Heart left ventricle (tissue), 16 donors: ENCODE measurements around the gene NLRP3. TPM values are rescaled to one million over a fixed set of nuclear protein-coding genes. Genes with fewer than 3 reads are reported as not detected.

Experiments
- ATAC-seq, 4 donors: fragments of 200-7000 bp; cut with Tn5 transposase; one replicate each; pipeline ENCODE4 v1.9.1; 2020 to 2022; ENCODE audit warnings: moderate library complexity in 4 of 4, mild to moderate bottlenecking in 3 of 4, moderate number of reproducible peaks in 1 of 4
- DNase-seq, 5 donors: peaks; one replicate each; pipeline ENCODE4 v3.0.0-alpha.2; 2020
- H3K27ac ChIP-seq, 12 donors: fragments of 200-600 bp; sonication (generic) in 4 of 12; one replicate each; pipeline versions ENCODE4 v1.5.0 to v1.8.0; 2016 to 2022; ENCODE audit warnings: mild to moderate bottlenecking in 2 of 12
- H3K27me3 ChIP-seq, 9 donors: fragments of 200-600 bp; sonication (generic) in 2 of 9; one replicate each; pipeline versions ENCODE4 v1.5.1 to v1.8.0; 2016 to 2022; ENCODE audit warnings: mild to moderate bottlenecking in 3 of 9
- H3K36me3 ChIP-seq, 9 donors: fragments of 200-600 bp; sonication (generic) in 2 of 9; one replicate each; pipeline versions ENCODE4 v1.5.0 to v1.8.0; 2018 to 2022; ENCODE audit warnings: mild to moderate bottlenecking in 2 of 9
- H3K4me1 ChIP-seq, 12 donors: fragments of 200-600 bp; sonication (generic) in 4 of 12; one replicate each; pipeline versions ENCODE4 v1.5.0 to v1.8.0; 2016 to 2022; ENCODE audit warnings: mild to moderate bottlenecking in 3 of 12
- H3K4me3 ChIP-seq, 12 donors: fragments of 200-600 bp; sonication (generic) in 4 of 12; one replicate each; pipeline versions ENCODE4 v1.5.0 to v1.8.0; 2017 to 2022; ENCODE audit warnings: mild to moderate bottlenecking in 9 of 12, moderate library complexity in 4 of 12
- H3K9me3 ChIP-seq, 12 donors: fragments of 200-600 bp; sonication (generic) in 4 of 12; one replicate each; pipeline versions ENCODE4 v1.5.0 to v1.8.0; 2016 to 2022; ENCODE audit warnings: mild to moderate bottlenecking in 1 of 12
- POLR2A ChIP-seq, 2 donors: fragments of 450-650 bp; IDR thresholded peaks; one replicate each; pipeline ENCODE4 v1.6.1; 2017; ENCODE audit warnings: antibody characterized with exemption in 2 of 2, mild to moderate bottlenecking in 2 of 2, moderate library complexity in 2 of 2
- WGBS, 4 donors: extraction: QIAGEN DNeasy Blood & Tissue Kit in 2 of 4; methylation state at CpG; one replicate each; pipeline versions ENCODE4 v1.1.5 to v1.1.7; 2013 to 2018; 5-methylcytosine and 5-hydroxymethylcytosine counted together
- intact Hi-C, 10 donors: fragments of 100-400 bp; cut with DNase I; formaldehyde crosslinking; loops; one replicate each; pipeline versions ENCODE4 v1.11.1 to v1.14.2; 2022
- polyA plus RNA-seq, 2 donors: library from polyadenylated mRNA; stranded (reverse); fragments of 200-250 nt; gene quantifications; one replicate each; pipeline ENCODE4 v1.2.3, GENCODE V29; 2013
- total RNA-seq, 9 donors: library from RNA; depleted of rRNA in 2 of 9; stranded (reverse); fragments of >200 nt in 2 of 9; fragmentation: NEBNext Ultra II Directional in 3 of 9; extraction: Animal tissue kit (Norgen Biotek cat#: 25700) in 3 of 9; gene quantifications; one replicate each; pipeline versions ENCODE4 v1.1.0 to v1.2.4, GENCODE V29; 2016 to 2023
- TF ChIP-seq, protein P1 (sequence below), 12 donors: fragments of 200-600 bp; sonication (generic) in 4 of 12; IDR thresholded peaks; one replicate each; pipeline versions ENCODE4 v1.5.0 to v1.8.0; 2018 to 2022; ENCODE audit warnings: antibody characterized with exemption in 12 of 12, mild to moderate bottlenecking in 5 of 12
- donor health status: ischemic (EF 13 %, LVEDD 7.1; RV severe dilation, severe dysfunction).
- donor health status: healthy with polysubstance abuse.
- donor health status: DM: no; HTN: yes; CAD: no.
- donor health status: DM: no; HTN: no; CAD: no.
- donor health status: ischemic (EF 25% LVEDD 6.9; RV normal size, moderate dysfunction).
- donor health status: ischemic (EF 25% LVEDD 5.7; RV mildly dilated, moderate dysfunction).
- donor health status: healthy.
- donor health status: DM: yes; HTN: yes; CAD: no.
- donor health status: ischemic (EF 35%, LVEDD 5.7; RV mildly dilated, moderate dysfunction).
- donor health status: nonischemic (EF 11% LVEDD 7.7; RV severe dilation, severe dysfunction).
- donor health status: DM: yes; HTN: yes; CAD: no.
- donor health status: PGD.
- donor health status: ischemic (EF 29% LVEDD 5.4; RV normal size, mild dysfunction).
- donor health status: nonischemic (EF 23%, LVEDD 6.1; RV moderate dilation, normal function).

NLRP3 gene
- total and polyA plus RNA-seq, 11 donors, result 0.19 to 8.3 (median 0.60) TPM

- peaks cover 0 to 5% (median 0%) of the 10 kb centered on the region in 9 donors for H3K36me3 ChIP-seq
- H3K27me3 ChIP-seq, result peaks cover 0 to 24% (median 0%) of the 10 kb centered on the region in 9 donors
- H3K4me3 ChIP-seq, result no peak overlapping the region
- 91 to 94% (median 93%) methylated on average over 20 to 23 of the region's 23 CpGs for WGBS, 4 donors
- H3K27ac ChIP-seq, result no peak overlapping the region
- intact Hi-C loops, result no loop called here
- DNase-seq (no peak), ATAC-seq (no peak)
- no peak for TF ChIP-seq POLR2A (IDR thresholded peaks at IDR 0.05)
- TF ChIP-seq, protein P1, sequence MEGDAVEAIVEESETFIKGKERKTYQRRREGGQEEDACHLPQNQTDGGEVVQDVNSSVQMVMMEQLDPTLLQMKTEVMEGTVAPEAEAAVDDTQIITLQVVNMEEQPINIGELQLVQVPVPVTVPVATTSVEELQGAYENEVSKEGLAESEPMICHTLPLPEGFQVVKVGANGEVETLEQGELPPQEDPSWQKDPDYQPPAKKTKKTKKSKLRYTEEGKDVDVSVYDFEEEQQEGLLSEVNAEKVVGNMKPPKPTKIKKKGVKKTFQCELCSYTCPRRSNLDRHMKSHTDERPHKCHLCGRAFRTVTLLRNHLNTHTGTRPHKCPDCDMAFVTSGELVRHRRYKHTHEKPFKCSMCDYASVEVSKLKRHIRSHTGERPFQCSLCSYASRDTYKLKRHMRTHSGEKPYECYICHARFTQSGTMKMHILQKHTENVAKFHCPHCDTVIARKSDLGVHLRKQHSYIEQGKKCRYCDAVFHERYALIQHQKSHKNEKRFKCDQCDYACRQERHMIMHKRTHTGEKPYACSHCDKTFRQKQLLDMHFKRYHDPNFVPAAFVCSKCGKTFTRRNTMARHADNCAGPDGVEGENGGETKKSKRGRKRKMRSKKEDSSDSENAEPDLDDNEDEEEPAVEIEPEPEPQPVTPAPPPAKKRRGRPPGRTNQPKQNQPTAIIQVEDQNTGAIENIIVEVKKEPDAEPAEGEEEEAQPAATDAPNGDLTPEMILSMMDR (IDR thresholded peaks at IDR 0.05), result no peak
- no peaks in the 10 kb centered on the region for H3K9me3 ChIP-seq
- peaks cover 0 to 10% (median 0%) of the 10 kb centered on the region in 12 donors for H3K4me1 ChIP-seq
Observed at GRCh38 chr1:247451388-247452010, 35.5 kb downstream of the NLRP3 start.

DNA sequence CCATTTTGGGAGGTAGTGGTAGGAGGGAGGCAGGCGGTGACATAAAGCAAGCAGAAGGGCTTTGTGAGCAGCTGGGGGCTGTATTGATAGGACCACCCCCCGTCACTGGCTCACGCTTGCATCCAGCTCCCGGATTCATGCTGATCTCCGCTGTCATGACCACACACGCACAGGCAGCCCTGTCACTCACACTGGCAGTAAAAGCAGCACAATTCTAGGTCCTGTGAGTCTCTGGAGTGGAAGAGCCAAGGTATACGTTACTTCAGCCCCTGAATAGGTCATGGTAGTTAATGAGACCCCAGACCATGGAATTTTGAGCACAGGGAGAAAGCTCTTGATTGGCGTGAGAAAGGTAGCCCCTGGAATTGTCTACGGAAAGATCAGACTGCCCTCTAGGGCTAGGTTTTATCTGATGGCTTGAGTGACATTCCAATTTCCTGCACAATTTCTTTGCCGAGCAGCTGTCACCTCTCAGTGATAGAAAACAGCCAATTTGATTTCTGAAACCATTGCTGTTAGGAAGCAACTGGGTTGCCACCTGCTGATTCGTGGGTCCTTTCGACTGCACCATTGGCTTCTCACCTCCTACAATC, 36.6 kb downstream of the NLRP3 start:
- Histone ChIP-seq H3K4me3 (no peak overlapping the region), H3K4me1 (peaks cover 0 to 15% (median 0%) of the 10 kb centered on the region in 12 donors), H3K27me3 (peaks cover 0 to 24% (median 5%) of the 10 kb centered on the region in 9 donors), H3K27ac (no peak overlapping the region), H3K9me3 (no peaks in the 10 kb centered on the region), H3K36me3 (peaks cover 0 to 5% (median 0%) of the 10 kb centered on the region in 9 donors)
- WGBS, 4 donors, result 54 to 65% (median 58%) methylated on average over 12 of the region's 12 CpGs
- ATAC-seq, result no peak
- intact Hi-C loops, result no loop called here
- no peak for DNase-seq
- no peak for TF ChIP-seq POLR2A (IDR thresholded peaks at IDR 0.05)
- TF ChIP-seq, protein P1 (IDR thresholded peaks at IDR 0.05), result no peak

GRCh38 chr1:247453245-247453644, 37.3 kb downstream of the NLRP3 start:
- intact Hi-C loops, result no loop called here
- WGBS, 4 donors, result 15 to 17% (median 16%) methylated on average over 4 of the region's 4 CpGs

GRCh38 chr1:247453997-247454396, 38.0 kb downstream of the NLRP3 start:
- intact Hi-C loops, result no loop called here
- no peak for DNase-seq
- ATAC-seq, result no peak
- Histone ChIP-seq H3K9me3 (no peaks in the 10 kb centered on the region), H3K27me3 (peaks cover 0 to 24% (median 5%) of the 10 kb centered on the region in 9 donors), H3K36me3 (peaks cover 0 to 5% (median 0%) of the 10 kb centered on the region in 9 donors), H3K4me3 (no peak overlapping the region), H3K4me1 (peaks cover 0 to 15% (median 0%) of the 10 kb centered on the region in 12 donors), H3K27ac (no peak overlapping the region)
- TF ChIP-seq POLR2A (IDR thresholded peaks at IDR 0.05), result no peak
- TF ChIP-seq, protein P1 (IDR thresholded peaks at IDR 0.05), result no peak
- 79 to 86% (median 82%) methylated on average over 11 of the region's 11 CpGs for WGBS, 4 donors

More at GRCh38 chr1:247453245-247453644, 37.3 kb downstream of the NLRP3 start:
- Histone ChIP-seq H3K4me1 (peaks cover 0 to 15% (median 0%) of the 10 kb centered on the region in 12 donors), H3K27me3 (peaks cover 0 to 24% (median 5%) of the 10 kb centered on the region in 9 donors), H3K36me3 (peaks cover 0 to 5% (median 0%) of the 10 kb centered on the region in 9 donors), H3K27ac (no peak overlapping the region), H3K9me3 (no peaks in the 10 kb centered on the region), H3K4me3 (no peak overlapping the region)
- ATAC-seq (no peak), DNase-seq (no peak)
- no peak for TF ChIP-seq POLR2A (IDR thresholded peaks at IDR 0.05)
- TF ChIP-seq, protein P1 (IDR thresholded peaks at IDR 0.05), result no peak
